Stimulated activated CD4-positive, alpha-beta T cell treated with anti-CD3 and anti-CD28 coated beads, Interleukin-1b, Interleukin-23, amount 100 ng/mL, for 4 hours (primary cell): ENCODE data around the gene TRIM47.

ENCODE experiments used
- DNase-seq, 2 donors: peaks; one replicate each; pipeline ENCODE4 v3.0.0-alpha.2; 2020; ENCODE audit warnings: low read depth in 2 of 2

The TRIM47 gene

GRCh38 chr17:75878174-75878998, at the start of gene TRIM47:
TRIM47 (minus strand) TSS chr17:75878581; CDS start chr17:75878548, 33 bp downstream.
- no peak for DNase-seq

- DNase-seq = no peak
Observed at GRCh38 chr17:75927286-75927922, 49.0 kb upstream of the TRIM47 start.

GRCh38 chr17:75926456-75926855, 48.1 kb upstream of the TRIM47 start:
- DNase-seq = no peak

- DNase-seq = no peak
Observed at GRCh38 chr17:75925912-75926311, 47.5 kb upstream of the TRIM47 start.

- no peak for DNase-seq
Observed at GRCh38 chr17:75925103-75925502, 46.7 kb upstream of the TRIM47 start.

- no peak for DNase-seq
Observed at GRCh38 chr17:75922963-75923874, 44.8 kb upstream of the TRIM47 start.

- DNase-seq = no peak
Observed at GRCh38 chr17:75922173-75922961, 44.0 kb upstream of the TRIM47 start.

GRCh38 chr17:75921596-75921995, 43.2 kb upstream of the TRIM47 start:
- DNase-seq = no peak

- no peak for DNase-seq
Observed at GRCh38 chr17:75920045-75920560, 41.7 kb upstream of the TRIM47 start.

GRCh38 chr17:75919611-75920010, 41.2 kb upstream of the TRIM47 start:
- no peak for DNase-seq

- no peak for DNase-seq
Observed at GRCh38 chr17:75917917-75918445, 39.6 kb upstream of the TRIM47 start.

- DNase-seq = no peak
Observed at GRCh38 chr17:75917141-75917916, 38.9 kb upstream of the TRIM47 start.

- no peak for DNase-seq
Observed at GRCh38 chr17:75915268-75915667, 36.9 kb upstream of the TRIM47 start.

GRCh38 chr17:75914643-75915267, 36.4 kb upstream of the TRIM47 start:
- DNase-seq = no peak

- DNase-seq = no peak
Observed at GRCh38 chr17:75913537-75914210, 35.3 kb upstream of the TRIM47 start.

- no peak for DNase-seq
Observed at GRCh38 chr17:75910699-75911098, 32.3 kb upstream of the TRIM47 start.

GRCh38 chr17:75909812-75910274, 31.5 kb upstream of the TRIM47 start:
- no peak for DNase-seq

- no peak for DNase-seq
Observed at GRCh38 chr17:75909051-75909811, 30.9 kb upstream of the TRIM47 start.
